ENCODE data around the gene OR1J1. TPM values are rescaled to one million over a fixed set of nuclear protein-coding genes. Genes with fewer than 3 reads are reported as not detected.

OR1J1 gene
- total RNA-seq, 2 donors from 2014 or later = not detected

DNA sequence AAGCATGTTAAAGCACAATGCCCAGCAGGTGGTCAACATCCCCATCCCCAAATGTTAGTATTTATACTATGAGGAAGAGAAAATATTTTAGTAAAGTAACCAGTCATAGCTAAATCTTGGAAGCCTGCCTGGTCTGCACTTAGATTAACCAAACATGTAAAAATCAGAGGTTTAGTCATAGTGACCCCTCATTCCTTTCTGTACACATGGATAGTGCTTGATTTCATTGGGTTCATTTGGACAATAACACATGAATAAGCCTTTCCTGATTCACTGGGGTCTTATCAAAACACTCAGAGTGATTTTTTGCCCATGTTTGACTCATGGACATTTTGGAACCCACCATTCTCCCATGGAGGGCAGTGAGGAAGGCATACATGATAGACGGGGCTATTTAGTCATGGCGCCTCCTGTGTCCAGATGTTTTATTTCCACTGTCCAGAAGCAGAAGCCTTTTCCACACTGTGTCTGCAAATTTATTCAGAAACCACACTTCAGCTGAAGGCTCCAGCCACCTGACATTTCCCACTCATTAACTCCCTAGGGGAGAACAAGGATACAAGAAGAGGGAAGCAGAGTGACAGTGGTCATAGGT is 32.5 kb downstream of the OR1J1 start:
- Histone ChIP-seq H3K4me3 (no peak overlapping the region), H3K36me3 (no peaks in the 10 kb centered on the region), H3K4me1 (no peaks in the 10 kb centered on the region), H3K9me3 (peaks cover 0 to 4% of the 10 kb centered on the region in 2 donors), H3K27ac (no peak overlapping the region), H3K27me3 (no peaks in the 10 kb centered on the region)
- no peak for DNase-seq (ENCODE audit: low spot score)
- TF ChIP-seq, protein P1, sequence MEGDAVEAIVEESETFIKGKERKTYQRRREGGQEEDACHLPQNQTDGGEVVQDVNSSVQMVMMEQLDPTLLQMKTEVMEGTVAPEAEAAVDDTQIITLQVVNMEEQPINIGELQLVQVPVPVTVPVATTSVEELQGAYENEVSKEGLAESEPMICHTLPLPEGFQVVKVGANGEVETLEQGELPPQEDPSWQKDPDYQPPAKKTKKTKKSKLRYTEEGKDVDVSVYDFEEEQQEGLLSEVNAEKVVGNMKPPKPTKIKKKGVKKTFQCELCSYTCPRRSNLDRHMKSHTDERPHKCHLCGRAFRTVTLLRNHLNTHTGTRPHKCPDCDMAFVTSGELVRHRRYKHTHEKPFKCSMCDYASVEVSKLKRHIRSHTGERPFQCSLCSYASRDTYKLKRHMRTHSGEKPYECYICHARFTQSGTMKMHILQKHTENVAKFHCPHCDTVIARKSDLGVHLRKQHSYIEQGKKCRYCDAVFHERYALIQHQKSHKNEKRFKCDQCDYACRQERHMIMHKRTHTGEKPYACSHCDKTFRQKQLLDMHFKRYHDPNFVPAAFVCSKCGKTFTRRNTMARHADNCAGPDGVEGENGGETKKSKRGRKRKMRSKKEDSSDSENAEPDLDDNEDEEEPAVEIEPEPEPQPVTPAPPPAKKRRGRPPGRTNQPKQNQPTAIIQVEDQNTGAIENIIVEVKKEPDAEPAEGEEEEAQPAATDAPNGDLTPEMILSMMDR (IDR thresholded peaks at IDR 0.05) = no peak

DNA sequence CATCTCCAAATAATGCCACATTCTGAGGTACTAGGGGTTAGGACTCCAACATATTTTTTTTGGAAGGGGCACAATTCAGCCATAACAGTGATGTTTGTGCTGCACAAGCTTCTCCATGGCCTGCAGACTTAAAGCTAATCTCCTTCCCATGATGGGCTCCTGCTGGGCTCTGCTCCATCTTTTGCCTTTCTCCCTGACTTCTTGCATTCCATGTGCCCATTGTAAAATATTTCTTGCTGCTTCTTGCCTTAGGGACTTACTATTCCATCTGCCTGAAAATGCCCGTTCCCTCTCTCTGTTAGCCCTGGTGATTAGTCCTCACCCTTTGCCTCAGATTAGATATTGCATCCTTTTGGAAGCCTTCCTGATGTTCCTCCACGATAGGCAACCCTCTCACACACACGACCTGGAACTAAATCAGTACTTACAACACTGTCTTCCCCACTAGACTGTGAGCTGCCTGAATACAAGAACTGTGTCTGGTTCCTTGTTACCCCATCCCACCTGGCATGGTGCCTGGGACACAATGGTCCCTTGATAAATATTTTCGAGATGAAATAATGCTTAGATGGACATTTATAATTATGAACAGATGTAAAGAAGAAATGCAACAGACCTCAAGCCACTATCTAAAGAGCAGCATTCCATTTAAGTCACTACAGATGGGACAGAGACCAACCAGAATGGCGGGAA is 33.5 kb downstream of the OR1J1 start:
- peak; percentile 66 for DNase-seq (ENCODE audit: low spot score)
- H3K27ac ChIP-seq = no peak overlapping the region
- no peaks in the 10 kb centered on the region for H3K27me3 ChIP-seq
- TF ChIP-seq, protein P1 (IDR thresholded peaks at IDR 0.05) = no peak
- H3K9me3 ChIP-seq = peaks cover 0 to 8% of the 10 kb centered on the region in 2 donors
- H3K4me1 ChIP-seq = no peaks in the 10 kb centered on the region
- H3K36me3 ChIP-seq = no peaks in the 10 kb centered on the region
- H3K4me3 ChIP-seq = no peak overlapping the region

DNA sequence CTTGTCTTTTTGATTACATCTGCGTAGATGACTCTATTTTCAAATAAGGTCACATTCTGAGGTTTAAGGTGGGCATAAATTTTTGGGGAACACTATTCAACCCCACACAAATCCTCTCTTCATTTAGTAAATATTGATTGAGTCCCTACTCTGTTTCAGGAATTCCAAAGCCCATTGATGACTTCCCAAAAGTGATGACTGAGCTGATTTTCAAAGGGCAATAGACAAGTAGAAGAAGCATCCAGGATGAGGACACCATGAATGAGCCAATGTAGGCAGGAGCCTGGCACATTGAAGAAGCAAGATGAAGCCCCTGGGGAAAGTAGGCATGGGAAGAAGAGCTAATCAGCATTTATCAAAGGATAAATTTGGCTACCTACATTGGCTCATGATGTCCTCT is 35.2 kb downstream of the OR1J1 start:
- H3K4me3 ChIP-seq = no peak overlapping the region
- H3K27me3 ChIP-seq = no peaks in the 10 kb centered on the region
- no peaks in the 10 kb centered on the region for H3K4me1 ChIP-seq
- H3K27ac ChIP-seq = no peak overlapping the region
- no peaks in the 10 kb centered on the region for H3K36me3 ChIP-seq
- H3K9me3 ChIP-seq = peaks cover 0 to 8% of the 10 kb centered on the region in 2 donors
- TF ChIP-seq, protein P1 (IDR thresholded peaks at IDR 0.05) = no peak
- no peak for DNase-seq (ENCODE audit: low spot score)

Other genes with a start within 250 kb of the OR1J1 start
- gene LHX6, start 249.0 kb downstream of the OR1J1 start, total RNA-seq = 1 to 10 TPM; 2.8 to 3.2 TPM
- 10 to 100 TPM; 19.2 to 23.2 TPM for gene RBM18, start 213.1 kb downstream of the OR1J1 start, total RNA-seq
- gene MRRF, start 213.0 kb downstream of the OR1J1 start, total RNA-seq = 10 to 100 TPM; 20.7 to 21.4 TPM
- 10 to 100 TPM; 14.6 to 46.0 TPM for gene PTGS1, start 106.9 kb downstream of the OR1J1 start, total RNA-seq
- not detected for gene OR1J2, start 32.9 kb upstream of the OR1J1 start, total RNA-seq
- gene OR1J4, start 41.2 kb upstream of the OR1J1 start, total RNA-seq = not detected
- gene OR1N1, start 49.4 kb upstream of the OR1J1 start, total RNA-seq = not detected
- gene OR1N2, start 75.2 kb upstream of the OR1J1 start, total RNA-seq = not detected
- under 1 TPM; 0.43 to 0.48 TPM for gene OR1L8, start 105.5 kb upstream of the OR1J1 start, total RNA-seq
- gene OR1Q1, start 136.8 kb upstream of the OR1J1 start, total RNA-seq = not detected
- gene OR1B1, start 179.7 kb upstream of the OR1J1 start, total RNA-seq = not detected
- gene OR1L1, start 183.8 kb upstream of the OR1J1 start, total RNA-seq = not detected
- gene OR1L3, start 197.2 kb upstream of the OR1J1 start, total RNA-seq = not detected
- gene OR1L4, start 246.1 kb upstream of the OR1J1 start, total RNA-seq = not detected